NCI-H1436 treated with DMSO at 0.1 percent for 48 hours (cell line): Measurements from ENCODE around the gene TSPAN3.

ENCODE experiments used
- DNase-seq: peaks from one replicate; lab custom pipeline; 2025; lab: John Stamatoyannopoulos, UW

The TSPAN3 gene

DNA sequence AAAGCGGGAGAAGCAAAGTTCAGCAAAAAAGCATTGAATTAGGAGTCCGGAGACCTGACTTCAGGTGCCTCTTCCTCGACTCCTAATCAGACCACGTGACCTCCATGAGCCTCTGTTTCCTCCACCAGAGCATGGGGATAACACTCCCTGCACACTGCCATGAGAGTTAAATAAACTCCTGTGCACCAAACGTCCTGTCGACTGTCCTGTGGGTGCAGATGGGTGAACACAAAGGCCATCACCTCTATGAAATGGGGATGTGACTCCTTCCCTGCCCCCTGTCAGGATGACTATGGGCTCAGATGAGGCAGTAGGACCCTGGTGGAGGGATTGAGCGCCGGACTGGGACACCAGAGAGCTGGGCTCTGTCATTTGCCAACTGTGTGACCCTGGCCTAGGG lies 13.5 kb upstream of the TSPAN3 start:
- DNase-seq = no peak

DNA sequence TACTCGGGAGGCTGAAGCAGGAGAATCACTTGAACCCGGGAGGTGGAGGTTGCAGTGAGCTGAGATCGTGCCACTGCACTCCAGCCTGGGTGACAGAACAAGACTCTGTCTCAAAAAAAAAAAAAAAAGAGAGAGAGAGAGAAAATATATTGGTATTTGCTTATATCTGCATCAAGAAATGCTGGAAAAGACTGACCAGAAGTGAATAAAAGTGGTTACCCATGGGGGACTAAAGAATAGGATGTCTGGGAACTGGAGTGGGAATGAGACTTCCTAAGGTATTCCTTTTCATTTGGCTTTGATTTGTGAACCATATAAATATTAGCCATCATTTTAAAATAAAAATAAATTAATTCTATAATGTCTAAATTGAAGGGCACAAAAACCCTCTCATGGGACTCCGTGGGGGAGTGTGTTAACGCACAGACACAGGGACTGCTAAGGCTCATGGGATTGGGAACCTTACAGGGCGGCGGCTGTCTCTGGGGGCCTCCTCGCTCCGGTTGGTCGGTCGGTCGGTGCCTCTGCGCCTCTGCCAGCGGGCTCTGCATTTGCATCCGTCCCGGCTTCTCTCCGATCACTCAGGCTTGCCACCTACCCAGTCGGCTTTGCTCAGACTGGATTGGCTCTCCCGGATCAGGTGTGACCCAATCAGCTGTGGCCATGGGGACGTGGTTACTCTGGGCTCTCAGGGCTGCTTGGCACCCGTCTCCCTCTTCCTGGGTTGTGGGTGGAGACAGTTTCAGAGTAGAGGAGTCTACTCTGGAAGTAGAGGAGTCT lies 12.7 kb upstream of the TSPAN3 start:
- DNase-seq = peak; percentile 93

DNA sequence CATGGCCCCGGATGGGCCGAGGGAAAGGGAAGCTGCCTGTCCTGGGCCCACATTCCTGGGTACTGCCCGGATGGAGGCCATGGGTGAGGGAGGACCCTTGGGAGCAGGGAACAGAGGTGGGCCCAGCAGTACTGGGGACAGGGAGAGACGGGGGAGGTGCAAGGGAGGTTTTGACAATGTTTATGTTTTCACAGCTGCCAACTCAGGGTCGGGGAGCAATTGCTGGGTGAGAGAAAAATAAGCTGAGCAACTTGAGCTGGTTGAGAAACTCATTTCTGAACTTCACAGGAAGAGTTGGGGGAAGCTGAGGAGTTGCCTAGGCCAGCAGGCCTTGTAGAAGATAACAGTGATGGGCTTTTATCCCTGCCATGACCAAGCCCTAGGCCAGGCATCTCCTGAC lies 11.1 kb upstream of the TSPAN3 start:
- DNase-seq = no peak

DNA sequence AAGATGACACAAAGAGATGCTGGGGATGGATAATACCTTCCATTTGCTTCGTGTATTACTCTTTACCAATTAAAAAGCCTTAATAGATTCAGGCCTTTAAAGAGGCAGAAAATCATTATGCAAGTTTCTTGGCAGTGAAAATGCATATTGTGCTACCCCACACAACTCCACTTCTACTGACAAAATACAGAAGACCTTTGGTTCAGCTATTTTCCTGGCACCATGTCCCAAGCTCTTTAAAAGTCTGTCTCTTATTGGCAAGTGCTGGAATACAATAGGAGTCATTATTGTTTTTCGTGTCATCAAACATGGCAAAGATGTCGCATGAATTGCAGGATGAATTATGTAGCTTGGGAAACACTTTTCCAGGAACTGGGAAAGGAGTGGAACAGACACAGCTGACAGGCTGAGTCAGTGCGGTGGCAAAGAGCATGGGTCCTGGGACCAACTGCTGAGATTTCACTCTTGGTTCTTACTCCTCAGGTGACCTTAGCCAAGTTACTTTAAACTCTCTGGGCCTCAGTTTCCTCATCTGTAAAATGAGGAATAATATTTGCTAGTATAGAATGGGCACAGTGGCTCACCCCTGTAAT lies 5.5 kb upstream of the TSPAN3 start:
- DNase-seq = no peak

DNA sequence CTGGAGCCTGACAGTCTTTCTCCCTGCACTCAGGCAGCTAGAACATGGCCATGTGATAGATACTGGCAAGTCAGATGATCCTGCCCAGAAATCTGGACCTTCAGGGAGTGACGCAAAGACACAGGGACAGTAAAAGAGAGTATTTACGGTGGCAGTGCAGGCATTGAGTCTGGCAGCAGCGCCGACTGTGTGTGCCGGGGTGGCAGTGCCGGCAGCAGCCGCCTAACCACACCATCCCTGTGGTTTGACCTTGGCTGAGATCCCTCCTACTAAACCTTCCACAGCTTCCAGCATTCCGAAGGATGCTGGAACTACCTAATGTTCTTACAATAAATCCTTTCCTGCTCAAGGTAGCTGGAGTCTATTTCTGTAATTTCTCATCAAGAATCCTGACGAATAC lies 4.6 kb upstream of the TSPAN3 start:
- DNase-seq = no peak

DNA sequence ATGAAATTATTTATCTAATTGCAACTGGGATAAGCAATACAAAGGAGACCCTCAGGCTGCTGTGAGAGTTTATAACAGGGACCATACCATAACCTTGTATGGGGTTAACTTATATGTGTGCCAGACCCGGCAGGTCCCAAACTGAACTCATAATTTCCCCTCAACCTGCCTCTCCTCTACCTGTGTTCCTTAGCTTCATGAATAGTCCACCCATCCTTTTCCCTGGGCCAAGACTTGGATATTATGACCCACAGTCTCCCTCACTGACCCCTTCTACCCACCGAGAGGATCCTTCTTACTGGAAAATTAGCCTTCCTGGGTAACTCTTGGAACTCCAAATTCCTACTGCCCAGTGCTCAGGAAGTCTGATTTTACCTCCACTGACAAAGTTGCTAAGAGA lies 3.4 kb upstream of the TSPAN3 start:
- no peak for DNase-seq

DNA sequence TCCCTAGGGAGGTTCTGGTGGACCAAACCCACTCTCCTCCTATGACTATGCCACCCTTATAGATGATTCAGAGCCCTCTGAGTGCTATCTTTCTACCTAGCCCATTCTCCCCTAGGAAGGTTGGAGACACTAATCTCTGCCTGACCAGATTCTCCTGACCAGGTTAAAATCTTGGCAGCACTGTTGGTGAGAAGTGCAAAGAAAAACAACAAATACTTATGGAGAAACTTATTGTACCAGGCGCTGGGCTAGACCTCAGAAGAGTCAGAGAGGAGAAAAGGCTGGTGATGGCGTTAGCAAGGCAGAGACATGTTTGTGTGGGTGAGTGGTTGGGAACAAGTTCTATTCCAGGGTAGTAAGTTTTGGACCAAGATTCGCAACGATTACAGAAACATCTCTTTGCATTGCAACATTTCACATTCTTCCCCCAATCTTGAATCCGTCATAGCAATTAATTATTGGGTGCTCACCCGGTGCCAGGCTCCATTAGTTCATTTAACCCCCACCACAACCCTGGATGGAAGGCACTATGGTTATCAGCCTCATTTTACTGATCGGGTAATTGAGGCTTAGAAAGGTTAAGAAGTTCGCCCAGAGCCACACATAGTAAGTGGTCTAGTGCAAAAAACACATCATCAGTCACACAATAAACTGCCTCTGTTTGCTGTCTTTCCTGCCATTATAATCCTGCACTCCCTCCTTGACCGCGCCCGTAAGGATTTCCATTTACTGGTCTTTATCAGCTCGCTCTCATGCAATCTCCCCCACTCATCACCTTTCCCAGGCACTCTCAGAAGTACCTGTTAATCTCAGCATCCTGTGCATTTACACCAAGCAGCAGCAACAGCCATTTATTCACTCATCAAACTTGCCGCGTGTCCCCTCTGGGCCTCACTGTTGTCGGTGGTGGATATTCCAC lies 655 bp upstream of the TSPAN3 start:
- DNase-seq = no peak

DNA sequence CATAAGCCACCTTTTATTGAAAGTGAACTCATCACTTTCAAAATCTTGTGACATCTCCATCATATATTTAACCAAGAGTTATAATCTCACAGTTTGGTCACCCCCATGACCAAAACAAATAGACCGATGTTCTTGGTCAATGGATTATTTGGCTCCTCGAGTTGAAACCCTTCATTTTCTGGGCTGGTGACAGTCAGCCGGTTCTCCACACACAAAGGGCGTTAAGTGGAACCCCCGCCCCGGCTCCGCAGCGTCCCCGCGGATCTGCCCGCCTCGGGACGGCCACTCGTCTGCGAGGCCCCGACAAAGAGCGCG lies 772 bp downstream of the TSPAN3 start:
- DNase-seq = no peak

DNA sequence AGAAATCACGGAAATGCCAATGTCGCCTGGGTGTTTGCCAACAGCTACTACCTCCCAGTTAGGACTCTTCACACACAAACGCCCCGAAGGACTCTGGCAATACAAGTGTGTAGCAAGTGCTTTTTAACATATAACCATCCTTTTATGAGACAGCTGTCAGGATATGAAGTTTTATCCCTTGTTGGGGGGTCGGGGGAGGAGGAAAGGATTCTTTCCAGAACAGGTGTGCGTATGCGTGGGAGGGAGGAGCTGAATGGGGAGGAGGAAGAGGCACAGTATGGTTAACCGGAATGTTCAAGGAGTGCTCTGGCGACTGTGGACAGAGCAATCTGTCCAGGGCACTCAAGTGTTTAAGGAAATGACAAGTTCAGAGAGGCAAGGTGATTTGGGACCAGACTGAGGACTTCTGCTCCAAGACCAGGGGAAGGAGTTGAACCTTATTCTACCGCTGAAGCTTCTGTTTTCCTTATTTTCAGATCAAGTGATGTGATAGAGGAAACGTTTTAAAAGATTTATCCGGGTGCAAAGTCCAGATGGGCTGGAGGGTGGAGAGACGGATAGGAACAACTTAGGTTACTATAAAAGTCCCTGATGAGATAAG lies 1.3 kb downstream of the TSPAN3 start:
- no peak for DNase-seq

DNA sequence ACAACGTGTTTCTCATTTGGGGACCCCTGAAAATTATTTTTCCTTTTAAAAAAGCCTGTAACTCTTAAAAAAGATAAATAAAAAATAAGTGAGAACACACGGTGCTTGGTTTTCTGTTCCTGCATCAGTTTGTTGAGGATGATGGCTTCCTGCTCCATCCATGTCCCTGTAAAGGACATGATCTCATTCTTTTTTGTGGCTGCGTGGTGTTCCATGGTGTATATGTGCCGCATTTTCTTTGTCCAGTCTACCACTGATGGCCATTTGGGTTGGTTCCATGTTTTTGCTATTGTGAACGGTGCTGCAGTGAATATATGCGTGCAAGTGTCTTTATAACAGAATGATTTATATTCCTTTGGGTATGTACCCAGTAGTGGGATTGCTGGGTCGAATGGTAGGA lies 2.3 kb downstream of the TSPAN3 start:
- DNase-seq = no peak

DNA sequence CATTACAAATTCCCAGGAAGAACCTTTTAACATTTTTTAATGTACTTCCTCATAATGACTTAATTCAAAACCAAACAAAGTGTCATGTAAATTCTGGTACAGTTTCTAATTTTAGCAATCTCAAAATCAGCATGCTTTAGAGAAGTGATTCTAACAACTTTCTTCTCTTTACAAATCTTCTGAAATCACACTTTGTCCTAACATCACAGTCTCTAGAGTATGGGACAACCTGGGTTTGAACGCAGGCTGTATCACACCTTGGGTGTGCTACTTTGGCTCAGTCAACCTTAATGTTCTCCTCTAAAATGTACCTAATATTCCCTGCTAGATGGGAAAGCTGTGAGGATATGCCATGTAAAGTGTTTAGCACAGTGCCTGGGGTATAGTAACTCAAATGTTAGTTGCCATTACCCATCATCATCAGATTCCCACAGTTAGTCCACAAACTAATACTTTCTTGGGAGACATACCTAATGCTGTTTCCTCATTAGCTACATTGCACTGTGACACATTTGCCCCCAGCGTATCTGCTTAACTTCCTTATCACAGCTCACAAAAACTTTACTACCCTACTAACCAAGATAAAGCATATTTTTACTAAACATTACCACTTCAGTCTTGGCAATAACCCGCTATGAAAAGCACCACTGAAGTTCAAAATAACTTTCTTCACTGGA lies 3.1 kb downstream of the TSPAN3 start:
- DNase-seq = no peak

DNA sequence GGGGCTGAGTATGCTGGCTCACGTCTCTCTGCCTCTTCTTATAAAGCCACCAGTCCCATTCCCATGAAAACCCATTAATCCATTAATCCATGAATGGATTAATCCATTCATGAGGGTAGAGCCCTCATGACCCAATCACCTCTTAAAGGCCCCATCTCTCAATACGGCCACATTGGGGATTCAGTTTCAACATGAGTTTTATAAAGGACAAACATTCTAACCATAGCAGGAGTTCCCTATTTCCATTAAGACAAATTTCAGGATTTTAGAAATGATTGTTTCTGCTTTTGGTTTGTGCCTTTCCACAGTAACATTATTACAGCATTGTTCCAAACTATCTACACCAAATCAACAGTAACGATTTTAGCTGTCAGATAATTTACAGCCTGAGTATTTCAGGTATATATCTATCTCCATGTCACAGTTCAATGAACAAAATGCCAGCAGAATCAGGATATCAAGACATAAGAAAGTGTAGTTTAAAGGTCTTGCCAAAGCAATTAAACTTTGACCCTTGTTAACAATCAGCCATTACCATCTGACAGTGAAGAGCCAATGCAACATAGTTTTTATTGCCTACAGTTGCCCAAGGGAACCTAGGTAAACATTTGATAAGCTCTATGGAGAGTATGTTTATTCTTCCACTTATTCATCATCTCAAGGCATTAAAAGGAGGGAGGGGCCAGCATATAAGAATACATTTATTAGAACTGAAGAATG lies 3.8 kb downstream of the TSPAN3 start:
- peak; percentile 25 for DNase-seq

DNA sequence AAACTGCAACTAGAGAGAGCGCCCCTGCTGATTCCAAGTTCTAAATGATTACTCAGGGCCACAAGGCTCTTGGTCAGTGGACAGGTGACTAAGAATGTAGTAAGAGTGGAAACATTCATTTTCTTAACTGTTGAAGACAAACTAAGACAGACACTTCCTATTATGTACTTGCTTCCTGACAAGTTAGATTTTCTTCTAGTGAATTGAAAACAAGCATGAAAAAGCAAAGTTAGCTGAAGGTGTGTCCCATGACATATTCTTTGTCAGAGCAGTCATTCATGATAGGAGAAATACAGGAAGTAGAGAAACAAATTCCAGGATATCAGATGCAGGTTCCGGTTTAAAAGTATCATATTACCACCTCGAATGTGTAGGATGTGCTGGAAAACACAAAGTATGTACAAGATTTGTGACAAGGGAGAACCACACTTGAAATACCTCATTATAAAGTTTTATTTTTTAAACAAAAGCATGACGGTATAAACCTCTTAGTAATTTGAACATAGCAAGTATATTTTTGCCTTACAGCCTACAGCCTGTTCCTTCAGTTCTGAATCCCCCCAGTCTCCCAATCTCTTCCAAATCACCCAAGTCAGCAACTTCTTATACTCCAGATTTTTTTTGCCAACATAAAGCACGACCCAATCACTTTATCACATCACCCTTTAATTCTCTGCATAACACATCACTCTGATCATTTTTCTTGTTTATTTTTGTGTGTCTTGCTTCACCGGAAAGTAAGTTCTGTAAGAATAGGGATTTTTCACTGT lies 6.2 kb downstream of the TSPAN3 start:
- DNase-seq = no peak

DNA sequence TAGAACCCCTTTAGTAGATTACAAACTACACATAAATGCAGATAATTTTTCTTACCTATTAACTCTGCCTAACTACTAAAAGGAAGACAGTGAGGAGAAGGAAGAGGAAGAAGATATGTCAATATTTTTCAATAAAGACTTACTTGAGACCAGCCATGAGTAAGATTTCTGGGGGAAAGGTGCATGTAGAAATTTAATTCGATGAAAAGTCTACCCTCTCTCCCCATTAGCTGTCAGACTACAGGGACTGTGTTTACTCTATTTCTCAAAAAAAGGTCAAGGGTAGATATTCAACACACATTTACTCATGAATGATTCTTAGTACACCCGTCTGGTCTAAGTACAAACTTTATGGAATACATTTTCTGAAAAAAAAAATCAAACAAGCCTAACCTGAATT lies 6.8 kb downstream of the TSPAN3 start:
- DNase-seq = no peak

DNA sequence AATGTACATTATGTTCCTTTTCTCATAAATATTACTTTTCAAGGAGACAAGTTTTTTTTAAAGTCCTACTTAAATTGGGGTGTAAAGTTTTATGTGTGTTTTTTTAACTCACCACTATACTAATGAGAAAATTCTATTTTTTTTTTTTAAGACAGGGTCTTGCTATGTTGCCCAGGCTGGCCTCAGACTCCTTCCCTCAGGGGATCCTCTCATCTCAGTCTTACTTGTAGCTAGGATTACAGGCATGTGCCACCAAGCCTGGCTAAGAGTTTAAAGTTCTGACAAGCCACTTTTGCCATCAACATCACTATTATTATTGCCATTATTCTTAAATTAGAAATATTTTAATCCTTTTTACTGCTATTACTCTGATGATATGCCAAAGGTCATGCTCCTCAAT lies 7.7 kb downstream of the TSPAN3 start:
- no peak for DNase-seq

DNA sequence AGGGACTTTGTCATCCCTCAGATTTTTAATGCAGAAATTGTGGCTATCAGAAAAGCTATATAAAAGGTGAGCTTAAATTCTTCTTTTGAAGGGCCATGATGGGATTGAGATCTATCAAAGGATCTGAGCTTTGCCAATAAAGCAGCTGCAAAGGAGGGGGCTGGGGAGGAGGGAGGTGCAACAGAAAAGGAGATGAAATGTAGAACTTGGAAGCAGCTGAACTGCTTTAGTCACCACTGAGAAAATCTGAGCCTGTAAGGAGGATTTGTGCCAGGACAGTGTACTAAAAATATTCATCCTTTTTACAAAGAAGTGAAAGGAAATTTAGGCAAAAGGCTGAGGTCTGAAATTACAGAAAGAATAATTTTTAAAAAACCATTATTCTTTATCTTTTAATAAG lies 10.4 kb downstream of the TSPAN3 start:
- DNase-seq = no peak

DNA sequence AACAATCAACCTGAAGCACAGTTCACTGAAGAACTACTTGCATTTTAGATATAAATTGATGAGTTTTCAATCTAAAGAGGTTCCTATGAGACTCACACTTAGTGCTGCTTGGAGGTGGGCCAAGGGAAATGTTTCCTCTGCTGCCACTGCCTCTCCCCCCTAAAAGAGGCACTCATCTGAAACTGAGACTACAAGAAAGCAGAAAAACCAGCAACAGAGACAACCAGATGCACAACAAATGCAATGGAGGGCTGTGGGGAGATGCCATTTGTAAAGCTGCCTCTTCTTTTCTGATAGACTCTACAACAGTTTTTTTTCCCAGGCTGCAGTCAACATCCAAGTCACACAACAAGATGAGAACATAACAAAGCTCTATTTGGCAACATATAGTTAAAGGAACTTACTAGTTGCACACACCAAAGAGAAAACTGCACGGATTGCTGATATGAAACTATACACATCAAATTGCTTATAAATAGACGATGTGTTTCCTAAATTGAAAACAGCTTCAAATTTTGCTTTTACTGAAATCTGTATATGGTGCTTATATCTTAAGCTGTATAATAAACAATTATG lies 11.0 kb downstream of the TSPAN3 start:
- no peak for DNase-seq

DNA sequence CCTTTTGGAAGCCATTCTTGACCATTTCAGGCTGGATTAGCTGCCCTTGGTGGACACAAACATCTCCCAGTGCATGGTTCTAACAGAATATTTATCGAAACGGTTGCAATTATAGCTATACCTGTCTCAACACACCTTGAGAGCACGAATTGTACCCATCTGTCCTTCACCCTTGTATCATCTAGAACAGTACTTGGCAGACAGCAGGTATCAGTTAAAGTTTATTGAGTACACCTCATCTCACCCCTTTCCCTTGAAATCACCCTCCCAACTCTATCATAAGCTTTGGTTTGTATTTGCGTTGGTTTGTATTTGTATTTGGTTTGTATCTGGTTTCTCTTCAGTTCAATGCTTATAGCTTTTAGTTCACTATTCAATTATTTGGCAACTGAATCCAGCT lies 12.4 kb downstream of the TSPAN3 start:
- DNase-seq = no peak

DNA sequence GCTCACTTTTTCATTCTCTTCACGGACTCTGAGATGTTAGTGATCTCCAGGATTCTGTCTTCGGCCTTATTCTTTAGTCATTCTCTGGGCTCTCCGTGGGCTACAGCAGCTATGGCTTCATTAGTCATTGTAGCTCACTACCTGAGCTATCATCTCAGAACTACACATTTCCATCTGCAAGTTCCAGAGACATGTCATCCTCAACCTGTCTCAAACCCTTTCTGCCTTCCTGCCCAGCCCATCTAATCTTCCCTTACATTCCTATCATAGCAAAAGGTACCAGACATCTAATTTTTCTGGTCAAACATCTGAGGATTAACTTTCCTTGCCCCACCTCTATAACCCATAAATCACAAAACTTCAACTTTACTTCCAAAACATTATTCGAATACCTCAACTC lies 13.2 kb downstream of the TSPAN3 start:
- no peak for DNase-seq

DNA sequence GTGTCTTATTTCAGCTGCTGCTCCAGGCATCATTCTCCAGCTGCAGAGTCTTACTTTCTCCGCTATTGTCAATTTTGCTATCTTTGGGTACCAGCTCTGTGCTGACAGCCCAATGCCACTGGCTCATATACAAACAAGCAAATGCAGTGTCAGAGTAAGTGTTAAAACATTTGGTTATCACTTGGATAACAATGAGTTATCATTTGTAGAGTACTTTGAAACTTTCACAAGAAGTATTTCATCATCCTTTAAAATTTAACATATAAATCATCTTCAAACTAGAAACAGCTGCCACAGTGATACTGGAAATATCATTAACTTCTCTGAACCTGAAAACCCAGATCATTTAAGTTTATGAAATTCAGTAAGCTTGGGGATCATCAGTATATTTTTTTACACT lies 13.8 kb downstream of the TSPAN3 start:
- no peak for DNase-seq
